ENCODE results near the gene TNNC1. TPM values are rescaled to one million over a fixed set of nuclear protein-coding genes. Genes with fewer than 3 reads are reported as not detected.

Gene TNNC1
- total RNA-seq, 1 experiment from 2014 or later, result 26.5 TPM

DNA sequence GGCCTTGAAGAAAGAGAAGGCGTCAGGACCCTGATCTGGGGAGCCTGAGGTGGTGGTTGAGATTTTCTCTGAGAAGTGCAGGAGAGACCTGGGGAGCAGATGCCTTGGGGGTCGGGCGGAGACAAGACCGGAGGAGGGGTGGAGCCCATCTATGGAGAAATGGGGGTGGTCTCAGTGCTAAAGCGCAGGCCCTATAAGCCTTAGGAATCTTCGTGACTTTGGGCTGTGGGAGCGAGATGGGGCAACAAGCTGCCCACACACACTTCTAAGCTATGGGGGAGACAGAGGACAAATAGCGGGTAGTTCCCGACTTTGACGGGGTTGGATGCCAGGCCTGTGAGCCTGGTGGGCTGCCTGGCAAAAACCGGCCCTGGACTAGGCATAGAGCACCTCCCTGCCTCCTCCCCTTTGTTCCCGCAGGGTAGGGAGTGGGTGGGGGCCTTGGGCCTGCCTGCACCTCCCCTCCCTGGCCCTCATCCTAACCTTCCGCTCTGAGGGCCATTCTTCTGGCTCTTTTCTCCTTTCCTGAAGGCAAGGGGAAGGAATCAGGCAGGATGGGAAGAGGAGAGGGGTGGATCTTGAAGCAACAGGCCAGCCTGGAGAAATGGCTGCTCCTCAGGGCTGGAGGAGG, 2.4 kb upstream of the TNNC1 start:
- Mint-ChIP-seq H3K36me3 (ENCODE audit: insufficient read depth, unreplicated experiment) (peaks cover 33% of the 10 kb centered on the region), H3K9me3 (ENCODE audit: low read depth, unreplicated experiment) (no peaks in the 10 kb centered on the region), H3K4me3 (ENCODE audit: low read depth, unreplicated experiment) (peak overlapping the region; percentile 89), H3K27me3 (ENCODE audit: unreplicated experiment) (no peaks in the 10 kb centered on the region), H3K4me1 (ENCODE audit: low read depth, unreplicated experiment) (peaks cover 32% of the 10 kb centered on the region), H3K27ac (ENCODE audit: unreplicated experiment) (peak overlapping the region; percentile 83)
- intact Hi-C loops (cut with micrococcal nuclease; ENCODE audit: unreplicated experiment), result no loop called here
- DNase-seq, result no peak
- TF ChIP-seq, protein P1, sequence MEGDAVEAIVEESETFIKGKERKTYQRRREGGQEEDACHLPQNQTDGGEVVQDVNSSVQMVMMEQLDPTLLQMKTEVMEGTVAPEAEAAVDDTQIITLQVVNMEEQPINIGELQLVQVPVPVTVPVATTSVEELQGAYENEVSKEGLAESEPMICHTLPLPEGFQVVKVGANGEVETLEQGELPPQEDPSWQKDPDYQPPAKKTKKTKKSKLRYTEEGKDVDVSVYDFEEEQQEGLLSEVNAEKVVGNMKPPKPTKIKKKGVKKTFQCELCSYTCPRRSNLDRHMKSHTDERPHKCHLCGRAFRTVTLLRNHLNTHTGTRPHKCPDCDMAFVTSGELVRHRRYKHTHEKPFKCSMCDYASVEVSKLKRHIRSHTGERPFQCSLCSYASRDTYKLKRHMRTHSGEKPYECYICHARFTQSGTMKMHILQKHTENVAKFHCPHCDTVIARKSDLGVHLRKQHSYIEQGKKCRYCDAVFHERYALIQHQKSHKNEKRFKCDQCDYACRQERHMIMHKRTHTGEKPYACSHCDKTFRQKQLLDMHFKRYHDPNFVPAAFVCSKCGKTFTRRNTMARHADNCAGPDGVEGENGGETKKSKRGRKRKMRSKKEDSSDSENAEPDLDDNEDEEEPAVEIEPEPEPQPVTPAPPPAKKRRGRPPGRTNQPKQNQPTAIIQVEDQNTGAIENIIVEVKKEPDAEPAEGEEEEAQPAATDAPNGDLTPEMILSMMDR (IDR thresholded peaks at IDR 0.05; ENCODE audit: unreplicated experiment), result no peak
- CTCF ChIA-PET, result no interaction called here
- BruUV-seq (replicated peaks), result no TSS peak

DNA sequence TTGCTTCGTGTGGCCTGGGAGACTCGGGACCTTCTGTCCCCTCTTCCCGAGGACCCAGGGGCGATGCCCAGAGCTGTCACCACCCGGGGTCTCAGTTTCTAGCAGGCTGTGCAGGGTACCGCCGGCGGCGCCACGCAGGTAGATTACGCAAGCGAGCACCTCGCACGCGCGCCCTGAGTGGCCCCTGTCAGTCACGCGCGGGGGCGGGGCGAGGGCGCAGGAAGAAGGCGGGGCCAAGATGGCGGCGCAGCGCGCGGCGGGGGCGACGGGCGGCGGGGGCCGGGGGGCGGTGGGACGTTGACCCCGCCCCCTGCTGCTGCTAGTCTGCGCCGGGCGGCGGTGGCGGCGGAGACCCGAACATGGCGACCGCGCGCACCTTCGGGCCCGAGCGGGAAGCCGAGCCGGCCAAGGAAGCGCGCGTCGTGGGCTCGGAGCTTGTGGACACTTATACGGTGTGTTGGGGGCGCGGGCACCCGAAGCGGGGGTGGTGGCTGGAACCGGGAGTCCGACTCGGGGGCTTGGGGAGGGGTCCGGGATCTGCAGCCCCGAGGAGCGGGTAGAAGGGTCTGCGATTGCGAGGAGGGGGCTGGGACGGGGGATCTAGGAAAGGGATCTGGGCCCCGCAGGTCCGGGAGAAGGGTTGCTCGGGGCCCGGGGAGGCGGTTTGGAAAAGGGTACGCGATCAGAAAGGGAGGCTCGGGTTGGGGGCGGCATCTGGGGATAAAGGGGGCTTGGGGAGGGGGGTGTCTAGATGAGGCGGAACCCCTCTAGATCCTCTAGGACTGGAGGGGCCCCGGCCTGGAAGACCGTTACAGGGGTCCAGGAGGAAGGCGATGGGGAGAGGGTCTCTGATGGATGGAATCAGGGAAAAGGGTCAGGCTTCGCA, 1.7 kb upstream of the TNNC1 start, which contains the start of gene NISCH:
TSS of gene NISCH (plus strand) at position 322 of the 886 bp plus-strand sequence. CDS start at position 360, 38 bp downstream.
- H3K27ac Mint-ChIP-seq (ENCODE audit: unreplicated experiment), result peak within 1 kb of the TSS; percentile 83
- TF ChIP-seq, protein P1 (IDR thresholded peaks at IDR 0.05; ENCODE audit: unreplicated experiment), result no peak
- intact Hi-C loops (cut with micrococcal nuclease; ENCODE audit: unreplicated experiment), result no loop called here
- peak within 1 kb of the TSS; percentile 89 for H3K4me3 Mint-ChIP-seq (ENCODE audit: low read depth, unreplicated experiment)
- CTCF ChIA-PET, result no interaction called here
- DNase-seq, result peak; percentile 94
- H3K27me3 Mint-ChIP-seq (ENCODE audit: unreplicated experiment), result no peaks in the 10 kb centered on the region
- H3K4me1 Mint-ChIP-seq (ENCODE audit: low read depth, unreplicated experiment), result peaks cover 39% of the 10 kb centered on the region
- no TSS peak for BruUV-seq (replicated peaks)
- peaks cover 33% of the 10 kb centered on the region for H3K36me3 Mint-ChIP-seq (ENCODE audit: insufficient read depth, unreplicated experiment)
- H3K9me3 Mint-ChIP-seq (ENCODE audit: low read depth, unreplicated experiment), result no peaks in the 10 kb centered on the region

DNA sequence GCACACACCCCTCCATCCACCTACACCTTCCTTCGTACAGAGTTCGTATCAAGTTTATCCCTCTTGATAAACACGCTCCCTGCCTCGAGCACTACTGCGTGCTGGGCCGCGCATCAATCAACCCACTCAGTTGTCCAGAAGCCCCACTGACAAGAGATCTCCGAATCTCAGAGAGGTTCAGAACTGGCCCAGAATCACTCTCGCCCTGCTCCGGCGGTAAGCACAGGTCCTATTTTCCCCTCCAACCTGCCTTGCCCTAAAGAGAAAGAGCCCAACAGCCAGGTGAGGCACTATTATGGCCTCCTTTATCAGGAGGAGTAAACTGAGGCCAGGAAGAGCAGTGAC, 1.1 kb upstream of the TNNC1 start:
- no TSS peak for BruUV-seq (replicated peaks)
- Mint-ChIP-seq H3K9me3 (ENCODE audit: low read depth, unreplicated experiment) (no peaks in the 10 kb centered on the region), H3K36me3 (ENCODE audit: insufficient read depth, unreplicated experiment) (peaks cover 28% of the 10 kb centered on the region), H3K27ac (ENCODE audit: unreplicated experiment) (peak overlapping the region; percentile 83), H3K4me1 (ENCODE audit: low read depth, unreplicated experiment) (peaks cover 45% of the 10 kb centered on the region), H3K4me3 (ENCODE audit: low read depth, unreplicated experiment) (peak overlapping the region; percentile 89), H3K27me3 (ENCODE audit: unreplicated experiment) (no peaks in the 10 kb centered on the region)
- TF ChIP-seq, protein P1 (IDR thresholded peaks at IDR 0.05; ENCODE audit: unreplicated experiment), result no peak
- no peak for DNase-seq
- intact Hi-C loops (cut with micrococcal nuclease; ENCODE audit: unreplicated experiment), result no loop called here
- CTCF ChIA-PET, result no interaction called here

DNA sequence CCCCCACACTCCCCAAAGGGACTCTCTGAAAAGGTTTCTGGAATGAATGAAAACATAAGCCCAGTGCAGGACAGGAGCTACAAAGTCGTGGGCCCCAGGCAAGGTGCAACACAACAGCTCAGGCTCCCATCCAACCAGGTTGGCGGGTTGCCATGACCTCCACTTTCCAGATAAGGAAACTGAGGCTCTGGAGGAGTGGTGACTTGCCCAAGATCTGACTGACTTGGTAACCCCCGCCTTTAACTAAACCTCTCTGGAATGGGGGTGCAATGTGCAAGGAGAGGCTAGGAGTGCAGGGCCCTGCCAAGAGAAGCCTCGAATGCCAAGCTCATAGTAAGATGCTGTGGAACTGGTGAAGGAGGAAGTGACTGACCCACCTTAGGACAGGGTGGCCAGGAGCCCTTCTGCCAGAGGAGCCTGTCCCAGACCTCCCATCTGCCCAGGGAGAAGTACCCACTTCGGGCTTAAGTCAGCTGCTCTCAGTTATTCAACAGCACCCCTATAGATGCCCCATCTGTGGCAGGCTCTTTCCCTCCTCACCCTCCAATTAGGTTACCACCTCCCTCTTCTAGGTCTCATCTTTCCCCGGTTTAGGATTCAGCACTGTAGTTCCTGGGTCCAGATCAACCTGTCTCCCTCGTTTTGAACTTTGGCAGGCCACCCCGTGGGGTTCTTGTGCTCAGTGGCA, 553 bp upstream of the TNNC1 start:
- Mint-ChIP-seq H3K4me1 (ENCODE audit: low read depth, unreplicated experiment) (peaks cover 47% of the 10 kb centered on the region), H3K4me3 (ENCODE audit: low read depth, unreplicated experiment) (peak overlapping the region; percentile 89), H3K9me3 (ENCODE audit: low read depth, unreplicated experiment) (no peaks in the 10 kb centered on the region), H3K36me3 (ENCODE audit: insufficient read depth, unreplicated experiment) (peaks cover 24% of the 10 kb centered on the region), H3K27ac (ENCODE audit: unreplicated experiment) (peak overlapping the region; percentile 83), H3K27me3 (ENCODE audit: unreplicated experiment) (no peaks in the 10 kb centered on the region)
- no peak for DNase-seq
- CTCF ChIA-PET, result interaction anchor here (0.6 kb wide), 1 partner anchor 39 kb away, joined by 7 read pairs; no protein-coding TSS in a partner anchor
- BruUV-seq (replicated peaks), result no TSS peak
- TF ChIP-seq, protein P1 (IDR thresholded peaks at IDR 0.05; ENCODE audit: unreplicated experiment), result no peak
- intact Hi-C loops (cut with micrococcal nuclease; ENCODE audit: unreplicated experiment), result no loop called here
